GM18526 (cell line): ENCODE data around the gene TSHZ2.

Source experiments
- POLR2A ChIP-seq: IDR thresholded peaks from 3 replicates; pipeline ENCODE4 v1.6.1; 2011; ENCODE audit not compliant: insufficient read length; ENCODE audit errors: extremely low read depth

TSHZ2 gene

DNA sequence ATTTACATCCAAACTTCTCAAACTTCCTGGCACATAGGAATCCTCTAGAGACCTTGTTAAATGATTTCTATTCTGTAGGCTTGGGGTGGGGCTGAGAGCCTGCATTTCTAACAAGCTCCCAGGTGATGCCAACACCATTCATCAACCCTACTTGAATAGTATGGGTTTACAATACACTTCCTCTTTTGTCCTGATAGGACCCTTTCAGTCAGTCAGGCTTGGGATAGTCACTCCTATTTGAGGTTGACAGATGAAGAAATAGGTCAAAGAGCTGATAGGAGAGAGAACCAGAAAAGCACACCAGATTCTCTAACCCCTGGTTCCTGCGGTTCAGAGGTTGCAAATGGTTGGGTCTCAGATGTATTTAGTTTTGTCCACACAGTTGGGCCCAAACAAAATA lies 273.4 kb downstream of the TSHZ2 start:
- TF ChIP-seq POLR2A: no peak

DNA sequence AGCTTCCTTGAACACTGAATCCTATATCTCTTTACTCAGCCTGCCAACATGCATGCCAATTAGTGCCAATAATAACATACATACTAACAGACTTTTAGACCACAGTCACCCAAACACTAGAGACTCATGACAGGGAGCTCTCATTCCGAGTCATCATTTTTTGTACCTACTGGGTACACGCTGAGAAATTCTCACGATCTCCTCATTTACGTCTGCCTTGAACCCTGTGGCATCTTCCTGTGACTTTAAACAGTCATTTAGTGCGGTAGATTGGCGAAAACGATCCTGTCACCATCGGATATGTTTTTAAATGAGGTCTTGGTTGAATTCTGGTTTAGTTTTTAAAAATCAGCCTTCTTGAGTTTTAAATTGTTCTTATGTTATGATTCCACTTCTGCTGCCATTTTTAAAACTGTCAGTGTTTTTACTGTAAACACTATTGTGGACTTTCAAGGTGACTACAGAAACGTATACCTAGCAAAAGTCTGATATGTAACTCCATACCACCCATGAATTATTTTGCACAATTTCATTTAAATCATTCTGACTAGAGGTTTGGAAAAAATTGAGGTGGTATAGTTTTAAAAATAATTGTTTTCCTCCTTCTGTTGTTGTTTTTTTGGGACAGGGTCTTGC lies 275.4 kb downstream of the TSHZ2 start:
- TF ChIP-seq POLR2A: no peak

DNA sequence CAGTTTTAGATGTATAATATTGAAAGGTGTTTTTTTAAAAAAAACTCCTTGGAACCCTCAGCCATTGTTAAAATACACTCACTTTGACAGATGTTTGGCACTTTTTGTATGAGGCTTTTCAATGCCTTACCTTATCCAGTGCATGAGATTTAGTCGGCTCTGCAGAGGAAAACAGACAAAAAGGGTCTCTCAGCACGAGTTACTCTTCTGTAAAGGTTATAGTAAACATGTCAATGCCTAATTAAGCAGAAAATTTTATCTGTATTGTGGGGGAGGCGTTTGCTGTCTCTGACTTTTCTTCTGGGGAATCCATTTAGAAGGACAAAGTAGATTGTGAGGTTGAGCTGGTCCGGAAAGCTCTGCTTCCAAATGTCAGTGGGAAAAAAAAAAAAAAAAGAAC lies 278.3 kb downstream of the TSHZ2 start:
- no peak for TF ChIP-seq POLR2A

DNA sequence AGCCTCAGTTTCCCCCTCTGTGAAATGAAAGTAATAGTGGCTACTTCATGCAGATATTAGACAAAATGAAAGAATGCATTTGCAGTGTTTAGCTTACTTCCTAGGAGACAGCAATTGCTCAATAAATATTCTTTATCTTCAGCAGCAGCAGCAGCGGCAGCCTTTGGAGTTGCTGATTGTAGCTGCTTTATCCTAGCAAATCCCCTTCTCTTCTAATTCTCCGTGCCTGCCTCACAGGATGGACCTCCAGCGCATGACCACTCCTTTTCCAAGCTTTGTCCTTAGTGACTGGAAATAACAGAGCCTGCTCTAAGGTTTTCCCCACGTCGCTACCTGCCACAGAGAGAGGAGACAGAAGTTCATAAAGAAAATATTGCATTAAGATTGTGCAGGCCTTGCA lies 279.8 kb downstream of the TSHZ2 start:
- TF ChIP-seq POLR2A: no peak

DNA sequence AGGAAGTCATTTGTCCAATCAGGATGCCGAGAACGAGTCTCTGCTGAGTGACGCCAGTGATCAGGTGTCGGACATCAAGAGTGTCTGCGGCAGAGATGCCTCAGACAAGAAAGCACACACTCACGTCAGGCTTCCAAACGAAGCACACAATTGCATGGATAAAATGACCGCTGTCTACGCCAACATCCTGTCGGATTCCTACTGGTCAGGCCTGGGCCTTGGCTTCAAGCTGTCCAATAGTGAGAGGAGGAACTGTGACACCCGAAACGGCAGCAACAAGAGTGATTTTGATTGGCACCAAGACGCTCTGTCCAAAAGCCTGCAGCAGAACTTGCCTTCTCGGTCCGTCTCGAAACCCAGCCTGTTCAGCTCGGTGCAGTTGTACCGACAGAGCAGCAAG lies 281.5 kb downstream of the TSHZ2 start:
- TF ChIP-seq POLR2A: no peak

DNA sequence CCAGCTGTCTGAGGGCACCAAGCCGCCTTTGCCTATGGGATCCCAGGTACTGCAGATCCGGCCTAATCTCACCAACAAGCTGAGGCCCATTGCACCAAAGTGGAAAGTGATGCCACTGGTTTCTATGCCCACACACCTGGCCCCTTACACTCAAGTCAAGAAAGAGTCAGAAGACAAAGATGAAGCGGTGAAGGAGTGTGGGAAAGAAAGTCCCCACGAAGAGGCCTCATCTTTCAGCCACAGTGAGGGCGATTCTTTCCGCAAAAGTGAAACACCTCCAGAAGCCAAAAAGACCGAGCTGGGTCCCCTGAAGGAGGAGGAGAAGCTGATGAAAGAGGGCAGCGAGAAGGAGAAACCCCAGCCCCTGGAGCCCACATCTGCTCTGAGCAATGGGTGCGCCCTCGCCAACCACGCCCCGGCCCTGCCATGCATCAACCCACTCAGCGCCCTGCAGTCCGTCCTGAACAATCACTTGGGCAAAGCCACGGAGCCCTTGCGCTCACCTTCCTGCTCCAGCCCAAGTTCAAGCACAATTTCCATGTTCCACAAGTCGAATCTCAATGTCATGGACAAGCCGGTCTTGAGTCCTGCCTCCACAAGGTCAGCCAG lies 283.0 kb downstream of the TSHZ2 start:
- TF ChIP-seq POLR2A: no peak

DNA sequence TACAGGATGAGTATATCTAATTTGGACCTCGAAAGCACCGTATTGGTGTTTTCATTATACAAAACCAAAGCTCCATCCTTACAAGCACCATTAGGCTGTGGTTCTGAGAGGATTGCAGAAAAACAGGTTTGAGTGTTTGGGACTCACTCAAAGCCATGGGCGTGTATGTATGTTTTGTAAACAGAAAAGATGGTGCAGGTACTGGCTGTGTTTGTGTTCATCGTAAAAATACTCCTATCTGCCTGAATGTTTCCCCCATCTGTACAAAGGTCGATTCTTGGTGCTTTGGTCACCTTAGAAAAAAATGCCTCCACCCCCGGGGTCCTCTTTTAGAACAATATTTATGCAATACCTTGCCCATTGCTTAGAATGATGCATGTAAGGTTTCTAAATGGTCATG lies 286.6 kb downstream of the TSHZ2 start:
- no peak for TF ChIP-seq POLR2A

DNA sequence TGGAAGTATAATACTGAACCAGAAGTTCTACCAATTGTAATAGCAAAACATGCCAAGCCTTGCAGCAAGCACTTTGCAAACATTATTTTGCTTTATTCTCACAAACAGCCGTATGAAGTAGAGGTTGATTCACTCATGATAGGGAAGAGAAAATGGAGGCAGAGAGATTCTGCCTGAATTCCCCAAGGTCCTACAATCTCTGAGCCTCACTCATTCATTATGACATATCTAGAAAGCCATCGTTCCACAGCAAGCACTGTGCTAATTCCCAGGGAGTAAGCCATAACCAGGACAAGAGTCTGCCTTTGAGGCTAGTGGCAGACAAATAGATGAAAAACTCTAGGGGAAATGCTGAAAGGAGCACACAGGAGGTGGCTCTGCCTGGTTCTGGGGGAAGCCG lies 288.0 kb downstream of the TSHZ2 start:
- no peak for TF ChIP-seq POLR2A

DNA sequence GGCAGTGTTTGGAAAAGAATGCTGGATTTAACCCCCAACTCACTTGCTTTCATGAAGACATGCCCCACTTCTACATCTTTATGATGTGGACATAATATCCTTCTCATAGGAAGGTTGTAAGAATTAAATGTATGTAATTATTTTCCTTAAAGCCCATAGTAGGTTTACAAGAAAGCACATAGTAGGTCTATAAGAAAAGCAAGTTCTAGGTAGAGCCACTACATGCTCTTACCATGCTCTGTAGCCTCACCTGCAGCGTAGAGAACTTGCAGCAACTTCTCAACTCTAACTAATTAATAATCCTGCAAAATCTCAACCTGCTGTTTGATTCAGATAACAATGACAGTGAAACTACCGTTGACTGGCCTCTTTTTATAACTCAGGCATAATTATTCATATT lies 288.4 kb downstream of the TSHZ2 start:
- no peak for TF ChIP-seq POLR2A

DNA sequence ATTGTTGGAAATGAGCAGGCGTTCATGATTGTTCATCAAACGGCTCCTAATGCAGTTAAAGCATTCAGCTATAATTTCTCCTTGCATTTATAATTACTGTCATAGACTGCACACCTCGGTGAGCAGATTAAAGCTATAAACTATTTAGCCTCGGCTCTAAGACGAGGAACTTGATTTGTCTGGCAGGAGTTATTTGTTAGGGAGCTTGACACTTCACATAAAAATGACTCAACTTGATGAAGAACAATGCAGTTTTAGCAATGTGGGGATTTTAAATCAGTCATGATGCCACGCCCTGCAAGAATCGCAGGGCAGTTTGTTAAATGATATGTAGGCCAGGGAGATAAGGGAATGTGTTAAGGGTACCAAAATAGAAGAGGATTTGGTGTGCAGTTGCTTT lies 290.2 kb downstream of the TSHZ2 start:
- TF ChIP-seq POLR2A: no peak

DNA sequence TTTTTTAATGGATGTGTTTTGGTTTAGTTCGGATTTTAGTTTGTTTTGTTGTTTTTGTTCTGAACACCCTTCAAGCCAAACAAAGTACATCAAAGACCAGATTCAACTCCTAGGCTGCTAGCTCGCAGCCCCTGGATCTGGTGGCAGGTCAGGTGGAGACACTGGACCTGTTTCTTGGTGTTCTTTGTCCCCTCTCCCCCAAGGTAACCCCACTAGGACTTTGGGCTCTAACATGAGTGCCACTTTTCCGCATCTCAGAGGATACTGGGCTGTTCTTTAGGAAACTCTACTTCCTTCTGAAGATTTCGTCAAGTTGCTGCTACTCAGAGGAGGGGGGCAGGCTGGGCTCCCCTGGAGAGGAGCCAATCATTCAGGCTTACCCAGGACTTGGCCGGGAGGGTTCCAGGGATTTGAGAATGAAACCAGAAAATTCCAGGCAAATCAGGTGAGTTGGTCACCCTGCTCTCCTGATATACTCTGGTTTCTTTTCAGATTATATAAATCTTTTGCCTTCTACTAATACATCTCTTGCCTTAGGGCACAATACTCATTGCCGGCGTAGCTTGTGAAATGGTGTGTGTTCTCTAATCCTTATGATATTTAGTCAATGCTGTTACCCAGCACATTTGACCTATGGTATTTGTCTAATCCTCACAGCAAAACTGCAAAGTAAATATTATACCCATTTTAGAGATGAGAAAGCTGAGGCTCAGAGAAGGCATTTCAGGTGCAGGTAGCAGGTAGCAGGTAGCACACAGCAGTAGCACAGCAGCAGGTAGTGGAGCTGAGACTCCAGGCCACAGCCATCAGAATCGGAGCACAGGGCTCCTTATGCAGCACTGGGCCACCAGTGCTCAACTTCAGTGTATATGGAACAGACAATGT lies 291.6 kb downstream of the TSHZ2 start:
- TF ChIP-seq POLR2A: no peak

DNA sequence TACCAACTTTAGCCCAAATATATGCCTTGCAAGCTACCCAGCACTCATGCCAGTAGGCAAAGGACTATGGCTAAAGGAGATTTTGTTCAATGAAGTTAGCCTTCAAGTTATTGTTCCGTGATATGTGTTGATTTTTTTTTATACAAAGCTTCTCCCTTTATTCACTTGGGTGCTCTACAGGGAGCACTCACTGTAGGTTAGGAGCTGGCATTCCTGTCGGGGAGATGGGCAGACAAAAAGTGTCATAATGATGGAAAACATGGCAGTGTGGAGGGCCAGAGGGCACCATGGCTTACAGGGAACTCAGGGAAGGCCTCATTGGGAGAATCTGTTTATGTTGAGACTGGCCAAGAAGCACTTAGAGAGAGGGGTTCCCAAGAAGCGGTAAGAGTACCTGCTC lies 292.4 kb downstream of the TSHZ2 start:
- TF ChIP-seq POLR2A: no peak

DNA sequence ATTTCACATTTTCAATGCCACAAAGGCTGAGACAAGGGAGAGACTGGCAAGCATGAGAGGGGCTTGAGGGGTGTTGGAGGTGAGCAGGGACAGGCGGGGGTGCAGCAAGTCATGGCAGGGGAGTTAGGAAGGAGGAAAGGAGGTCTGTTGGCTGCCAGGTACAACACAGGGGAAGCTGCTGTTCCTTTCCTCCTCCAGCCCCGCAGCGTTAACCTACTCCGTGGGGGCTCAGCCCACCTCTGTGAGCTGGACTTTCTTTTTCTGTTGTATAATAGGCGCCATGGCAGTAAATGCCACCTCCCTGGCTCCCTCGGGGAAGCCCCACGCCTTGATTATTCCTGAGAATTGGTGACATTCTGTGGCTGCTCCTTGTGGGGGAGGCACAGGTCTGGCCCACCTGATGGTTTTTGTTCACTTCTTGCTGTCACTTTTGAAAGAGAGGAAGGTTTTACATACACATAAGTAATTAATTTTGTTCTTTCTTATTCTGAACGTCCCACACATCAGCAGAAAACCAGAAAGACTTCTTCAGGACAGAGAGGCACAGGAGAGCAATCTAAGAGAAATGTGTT lies 293.2 kb downstream of the TSHZ2 start:
- no peak for TF ChIP-seq POLR2A

DNA sequence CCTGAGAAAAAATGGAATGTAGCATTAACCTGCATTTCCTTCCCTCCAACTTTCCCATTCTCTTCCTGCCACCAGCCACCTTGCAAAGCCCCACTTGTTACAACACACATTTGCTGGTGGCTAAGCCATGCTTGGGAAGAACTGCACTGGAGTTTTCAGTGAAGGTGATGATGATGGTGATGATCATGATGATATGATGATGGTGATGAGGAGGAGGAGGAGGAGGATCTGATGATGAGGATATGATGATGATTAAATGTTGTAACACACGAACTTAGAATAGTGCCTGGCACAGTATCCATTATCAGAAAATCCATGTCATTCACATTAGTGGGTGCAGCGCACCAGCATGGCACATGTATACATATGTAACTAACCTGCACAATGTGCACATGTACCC lies 297.2 kb downstream of the TSHZ2 start:
- no peak for TF ChIP-seq POLR2A

DNA sequence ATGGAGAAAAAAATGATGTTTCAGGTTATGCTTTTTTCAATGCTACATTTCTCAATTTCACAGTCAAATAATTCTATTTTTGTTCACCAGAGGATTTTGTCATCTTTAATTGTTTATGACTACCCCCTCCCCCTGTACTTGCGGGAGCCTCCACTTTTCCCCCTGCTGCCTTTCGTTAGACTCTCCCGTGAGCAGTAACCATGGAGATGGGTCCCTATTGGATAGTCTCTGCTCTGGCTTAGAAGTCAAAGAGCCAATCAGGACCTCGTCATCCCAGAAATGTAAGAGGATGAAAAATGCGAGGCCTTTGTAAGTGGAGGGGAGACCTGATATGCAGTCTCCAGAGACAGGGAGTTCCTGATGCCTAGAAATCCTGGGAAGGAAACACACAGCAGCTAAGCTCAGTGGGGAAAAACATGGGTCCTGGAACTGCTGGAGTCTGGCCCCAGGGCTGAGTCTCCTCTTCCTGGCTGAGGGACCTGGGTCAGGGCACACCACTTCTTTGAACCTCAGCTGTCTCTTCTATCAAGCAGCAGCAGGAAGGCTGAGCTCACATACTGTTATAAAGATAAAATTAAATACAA lies 298.7 kb downstream of the TSHZ2 start:
- no peak for TF ChIP-seq POLR2A

DNA sequence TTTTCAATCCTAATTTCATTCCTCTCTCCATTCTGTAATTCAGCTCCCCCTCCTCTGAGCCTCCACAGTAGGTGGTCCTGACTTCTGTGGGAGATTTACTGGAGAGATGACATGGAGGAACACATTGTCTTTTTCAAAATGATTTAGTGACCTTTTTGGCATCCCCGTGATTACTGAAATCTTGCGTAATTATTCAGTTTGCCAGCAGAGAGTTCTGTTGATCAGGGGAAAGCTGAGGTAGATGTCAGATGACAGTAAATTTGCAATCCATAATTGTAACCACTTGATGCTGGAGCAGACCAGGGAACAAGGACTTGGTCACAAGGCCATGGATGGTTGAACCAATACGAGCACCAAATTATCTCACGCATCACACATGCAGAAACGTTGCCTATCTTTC lies 302.2 kb downstream of the TSHZ2 start:
- TF ChIP-seq POLR2A: no peak

DNA sequence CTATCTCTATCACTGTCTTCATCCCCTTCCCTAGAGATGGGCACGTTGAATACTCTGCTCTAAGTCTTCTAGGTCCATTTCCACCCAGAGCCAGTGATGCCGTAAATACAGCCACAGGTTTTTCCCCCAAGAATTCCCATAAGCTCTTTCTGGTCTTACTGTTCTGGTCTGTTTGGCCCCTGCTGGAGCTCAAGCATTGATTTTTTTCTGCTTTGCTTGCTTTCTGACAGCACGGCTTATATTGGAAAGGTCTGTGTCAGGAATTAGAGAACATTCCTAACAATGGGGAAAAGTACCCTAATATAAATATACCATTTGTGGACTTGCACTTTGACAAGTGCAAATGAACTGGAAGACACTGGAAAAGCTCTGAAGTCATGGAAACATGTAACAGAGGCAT lies 302.6 kb downstream of the TSHZ2 start:
- TF ChIP-seq POLR2A: no peak
